GM10266 (cell line): ENCODE measurements around the gene ATP2B3.

ENCODE experiments used
- DNase-seq: peaks from one replicate; pipeline ENCODE4 v3.0.0; 2012; ENCODE audit errors: extremely low spot score
- TF ChIP-seq, protein P1 (sequence below): IDR thresholded peaks from 2 replicates; pipeline ENCODE4 v1.5.1; 2012; ENCODE audit warnings: mild to moderate bottlenecking, low read depth; ENCODE audit not compliant: control insufficient read depth, insufficient read depth; ENCODE audit errors: missing control alignments

The ATP2B3 gene

DNA sequence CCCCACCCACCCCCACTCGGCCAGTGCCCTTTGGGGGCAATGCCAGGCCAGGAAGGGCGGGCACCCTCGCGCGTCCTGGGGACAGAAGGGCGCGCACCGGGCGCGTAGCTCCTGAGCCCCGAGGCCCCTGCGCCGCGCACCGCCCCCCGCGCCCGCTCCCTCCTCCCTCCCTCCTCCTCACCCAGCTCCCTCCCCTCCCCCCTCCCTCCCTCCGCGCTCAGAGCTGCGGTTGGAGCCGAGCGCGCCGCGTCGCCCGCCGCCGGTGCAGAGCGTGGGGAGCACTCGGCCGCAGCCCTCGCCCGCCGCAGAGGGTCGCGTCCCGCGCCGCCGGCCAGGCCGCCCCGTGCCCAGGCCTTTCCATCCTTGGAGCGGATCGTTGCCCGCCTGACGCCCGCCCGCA, at the start of gene ATP2B3:
TSS of gene ATP2B3 (plus strand) at position 220 of the 400 bp plus-strand sequence. CDS start 18,606 bp downstream, outside the sequence.
- TF ChIP-seq, protein P1, sequence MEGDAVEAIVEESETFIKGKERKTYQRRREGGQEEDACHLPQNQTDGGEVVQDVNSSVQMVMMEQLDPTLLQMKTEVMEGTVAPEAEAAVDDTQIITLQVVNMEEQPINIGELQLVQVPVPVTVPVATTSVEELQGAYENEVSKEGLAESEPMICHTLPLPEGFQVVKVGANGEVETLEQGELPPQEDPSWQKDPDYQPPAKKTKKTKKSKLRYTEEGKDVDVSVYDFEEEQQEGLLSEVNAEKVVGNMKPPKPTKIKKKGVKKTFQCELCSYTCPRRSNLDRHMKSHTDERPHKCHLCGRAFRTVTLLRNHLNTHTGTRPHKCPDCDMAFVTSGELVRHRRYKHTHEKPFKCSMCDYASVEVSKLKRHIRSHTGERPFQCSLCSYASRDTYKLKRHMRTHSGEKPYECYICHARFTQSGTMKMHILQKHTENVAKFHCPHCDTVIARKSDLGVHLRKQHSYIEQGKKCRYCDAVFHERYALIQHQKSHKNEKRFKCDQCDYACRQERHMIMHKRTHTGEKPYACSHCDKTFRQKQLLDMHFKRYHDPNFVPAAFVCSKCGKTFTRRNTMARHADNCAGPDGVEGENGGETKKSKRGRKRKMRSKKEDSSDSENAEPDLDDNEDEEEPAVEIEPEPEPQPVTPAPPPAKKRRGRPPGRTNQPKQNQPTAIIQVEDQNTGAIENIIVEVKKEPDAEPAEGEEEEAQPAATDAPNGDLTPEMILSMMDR, result no peak
- no peak for DNase-seq

DNA sequence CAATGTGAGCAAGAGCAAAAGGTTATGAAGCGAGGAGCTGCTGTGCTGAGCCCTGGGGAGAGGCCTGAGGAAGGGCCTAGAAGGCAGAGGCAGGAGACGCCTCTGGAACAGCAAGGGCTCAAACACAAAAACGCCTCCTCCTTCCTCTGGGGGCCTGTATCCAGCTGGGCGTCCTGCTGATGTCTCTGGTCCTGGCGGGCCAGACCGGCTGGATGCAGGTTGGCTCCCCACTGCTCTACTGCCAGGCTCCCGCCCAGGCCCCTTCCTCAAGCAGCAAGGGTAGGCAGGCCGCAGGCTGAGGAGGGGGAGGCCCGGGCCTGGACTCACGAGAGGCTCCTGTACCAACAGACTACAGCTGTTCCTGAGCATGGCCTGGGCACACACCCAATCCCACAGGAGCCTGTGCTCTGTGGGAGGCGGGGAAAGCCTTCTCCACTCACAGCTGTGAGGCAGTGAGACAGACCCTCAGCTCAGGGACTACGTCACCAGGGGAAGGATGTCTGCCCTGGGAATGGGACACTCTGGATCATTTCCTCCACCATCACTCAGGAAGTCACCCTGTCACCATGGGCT, 49.3 kb upstream of the ATP2B3 start:
- DNase-seq, result no peak
- TF ChIP-seq, protein P1, result no peak

DNA sequence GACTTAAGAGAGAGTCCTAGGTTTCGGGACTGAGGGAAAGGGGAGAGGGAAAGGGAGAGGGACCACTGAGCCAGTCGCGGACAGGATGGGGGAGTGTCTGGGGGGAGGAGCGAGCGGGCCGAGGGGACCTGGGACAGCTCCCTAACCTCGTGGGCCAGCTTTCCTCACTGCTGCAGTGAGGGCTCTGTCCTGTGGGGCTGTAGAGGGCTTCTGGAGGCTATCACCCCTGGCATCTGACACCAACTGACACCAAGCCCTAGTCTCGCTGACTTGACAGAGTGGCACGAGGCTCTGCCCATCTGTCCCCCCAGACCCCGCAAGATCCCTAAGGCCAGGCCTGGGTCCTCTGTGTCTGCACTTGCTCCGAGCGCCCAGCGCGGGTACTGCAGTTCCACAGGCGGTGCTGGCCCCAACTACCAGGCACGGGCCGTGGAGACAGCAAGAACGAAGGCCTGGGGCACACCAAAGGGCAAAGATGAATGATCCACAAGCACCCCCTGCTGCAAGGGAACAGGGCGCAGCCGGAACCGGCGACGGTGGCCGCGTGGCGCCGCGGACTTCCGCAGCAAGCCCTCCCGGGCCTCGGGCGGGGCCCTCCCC, 47.5 kb upstream of the ATP2B3 start:
- DNase-seq, result no peak

DNA sequence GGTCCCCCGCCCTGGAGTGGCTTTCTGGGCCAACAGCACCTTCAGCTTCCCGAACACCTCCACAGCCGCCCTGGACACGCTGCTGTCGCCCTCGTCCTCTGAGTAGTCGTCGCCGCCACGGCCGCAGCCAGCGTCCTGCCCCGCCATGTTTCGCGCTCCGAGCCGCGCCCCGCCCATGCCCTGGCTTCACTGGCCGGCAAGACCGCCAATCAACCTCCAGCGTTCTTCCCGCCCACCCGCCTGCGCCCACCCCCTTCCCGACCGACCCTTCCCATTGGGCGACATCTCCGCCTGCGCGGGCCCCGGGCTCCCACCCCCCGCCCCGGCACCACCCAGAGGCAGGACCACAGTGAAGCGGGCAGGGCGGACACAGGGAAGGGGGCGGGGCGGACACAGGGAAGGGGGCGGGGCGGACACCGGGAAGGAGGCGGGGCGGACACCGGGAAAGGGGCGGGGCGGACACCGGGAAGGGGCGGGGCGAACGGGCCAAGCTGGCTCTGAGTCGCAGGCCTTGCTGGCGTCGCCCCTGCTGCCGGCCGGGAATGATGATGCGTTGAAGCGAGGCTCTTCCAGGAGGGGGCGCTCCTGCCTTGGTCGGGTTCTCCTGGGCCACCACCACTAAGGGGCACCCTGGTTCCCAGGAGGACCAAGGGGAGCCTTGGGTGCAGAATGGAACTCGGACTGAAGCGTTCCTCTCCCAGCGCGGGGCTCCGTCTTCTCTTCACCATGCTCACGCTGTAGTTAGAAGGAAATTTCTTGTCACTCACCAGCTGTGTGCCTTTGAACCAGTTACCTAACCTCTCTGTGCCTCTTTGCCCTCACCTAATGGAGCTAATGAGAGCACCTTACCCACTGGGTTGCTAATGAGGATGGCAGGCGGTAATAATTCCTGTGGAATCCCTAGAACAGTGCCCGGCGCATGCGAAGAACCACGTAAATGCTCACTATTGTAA, 46.8 kb upstream of the ATP2B3 start, which contains the start of gene HAUS7:
TSS of gene HAUS7 (minus strand) at position 166 of the 953 bp plus-strand sequence. CDS start at position 147, 19 bp downstream.
- DNase-seq, result peak; percentile 95
- TF ChIP-seq, protein P1, result peak; percentile 78

More for the DNA sequence above, 47.5 kb upstream of the ATP2B3 start:
- TF ChIP-seq, protein P1, result no peak

DNA sequence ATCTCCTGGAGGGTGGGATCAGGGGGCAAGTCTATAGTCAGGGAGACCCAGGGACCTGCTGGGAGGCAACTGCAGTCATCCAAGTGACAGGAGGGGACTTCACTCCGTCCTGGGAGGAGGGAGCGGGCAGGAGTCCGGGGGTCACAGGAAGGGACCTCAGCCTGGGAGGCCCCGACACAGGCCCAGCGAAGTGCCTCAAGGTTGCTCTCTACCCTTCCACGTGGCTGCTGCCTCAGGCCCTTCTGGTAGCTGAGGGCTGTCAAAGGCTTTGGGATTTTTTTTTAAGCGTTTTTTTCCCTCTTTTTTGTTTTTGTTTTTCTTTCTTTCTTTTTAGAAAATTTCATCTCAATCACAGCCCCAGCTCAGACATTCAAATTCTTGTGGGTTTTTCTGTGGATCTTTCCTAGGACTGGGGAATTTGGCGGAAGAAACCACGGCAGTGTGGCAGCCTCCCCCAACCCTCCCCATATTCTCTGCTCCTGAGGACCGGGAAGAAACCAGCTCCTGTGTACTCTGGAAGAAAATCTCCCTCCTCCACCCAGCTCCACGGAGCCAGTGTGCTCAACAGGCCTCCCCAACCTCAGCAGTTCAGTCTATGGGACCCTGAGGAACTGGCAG, 45.7 kb upstream of the ATP2B3 start:
- no peak for DNase-seq
- TF ChIP-seq, protein P1, result no peak

DNA sequence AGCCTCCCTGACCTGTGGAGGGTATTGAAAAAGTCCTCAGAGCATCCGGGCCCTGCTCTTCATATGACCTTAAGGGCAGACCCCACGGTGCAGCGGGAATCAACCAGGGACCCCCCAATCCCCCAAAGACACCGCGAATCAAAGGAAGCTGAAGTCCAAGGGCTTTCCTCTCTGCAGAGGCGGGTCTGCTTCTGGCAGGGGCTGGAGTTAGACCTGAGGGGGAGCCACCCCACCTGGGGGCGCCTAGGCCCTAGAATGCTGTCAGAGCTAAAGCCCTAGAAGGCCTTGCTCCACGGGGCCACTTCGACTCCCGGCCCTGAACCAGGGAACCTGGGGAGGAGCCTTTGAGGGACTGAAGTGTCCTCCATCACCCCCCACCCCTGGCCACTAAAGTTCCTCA, 44.3 kb upstream of the ATP2B3 start:
- TF ChIP-seq, protein P1, result no peak

More for the DNA sequence above, 44.3 kb upstream of the ATP2B3 start:
- no peak for DNase-seq
